Measurements from ENCODE around the gene RELB. TPM values are rescaled to one million over a fixed set of nuclear protein-coding genes. Genes with fewer than 3 reads are reported as not detected.

Gene RELB
- total and polyA plus RNA-seq, 2 donors (not counting 1 experiment from before 2014, with no cell fraction given) = 2.3 to 11.7 TPM

GRCh38 chr19:44986389-44986788 lies 14.9 kb upstream of the RELB start:
- no peak for TF ChIP-seq EZH2 (IDR thresholded peaks at IDR 0.05; ENCODE audit: low read length, missing control alignments)
- TF ChIP-seq, protein P1, sequence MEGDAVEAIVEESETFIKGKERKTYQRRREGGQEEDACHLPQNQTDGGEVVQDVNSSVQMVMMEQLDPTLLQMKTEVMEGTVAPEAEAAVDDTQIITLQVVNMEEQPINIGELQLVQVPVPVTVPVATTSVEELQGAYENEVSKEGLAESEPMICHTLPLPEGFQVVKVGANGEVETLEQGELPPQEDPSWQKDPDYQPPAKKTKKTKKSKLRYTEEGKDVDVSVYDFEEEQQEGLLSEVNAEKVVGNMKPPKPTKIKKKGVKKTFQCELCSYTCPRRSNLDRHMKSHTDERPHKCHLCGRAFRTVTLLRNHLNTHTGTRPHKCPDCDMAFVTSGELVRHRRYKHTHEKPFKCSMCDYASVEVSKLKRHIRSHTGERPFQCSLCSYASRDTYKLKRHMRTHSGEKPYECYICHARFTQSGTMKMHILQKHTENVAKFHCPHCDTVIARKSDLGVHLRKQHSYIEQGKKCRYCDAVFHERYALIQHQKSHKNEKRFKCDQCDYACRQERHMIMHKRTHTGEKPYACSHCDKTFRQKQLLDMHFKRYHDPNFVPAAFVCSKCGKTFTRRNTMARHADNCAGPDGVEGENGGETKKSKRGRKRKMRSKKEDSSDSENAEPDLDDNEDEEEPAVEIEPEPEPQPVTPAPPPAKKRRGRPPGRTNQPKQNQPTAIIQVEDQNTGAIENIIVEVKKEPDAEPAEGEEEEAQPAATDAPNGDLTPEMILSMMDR (conservative IDR thresholded peaks at IDR 0.05 in 1 of 2, IDR thresholded peaks at IDR 0.05 in 1 of 2; ENCODE audit: low read depth in 1 of 2, low read length in 2 of 2) = no peak
- H3K36me3 ChIP-seq (ENCODE audit: control insufficient read depth, insufficient read depth, low read length) = peaks cover 15% of the 10 kb centered on the region

DNA sequence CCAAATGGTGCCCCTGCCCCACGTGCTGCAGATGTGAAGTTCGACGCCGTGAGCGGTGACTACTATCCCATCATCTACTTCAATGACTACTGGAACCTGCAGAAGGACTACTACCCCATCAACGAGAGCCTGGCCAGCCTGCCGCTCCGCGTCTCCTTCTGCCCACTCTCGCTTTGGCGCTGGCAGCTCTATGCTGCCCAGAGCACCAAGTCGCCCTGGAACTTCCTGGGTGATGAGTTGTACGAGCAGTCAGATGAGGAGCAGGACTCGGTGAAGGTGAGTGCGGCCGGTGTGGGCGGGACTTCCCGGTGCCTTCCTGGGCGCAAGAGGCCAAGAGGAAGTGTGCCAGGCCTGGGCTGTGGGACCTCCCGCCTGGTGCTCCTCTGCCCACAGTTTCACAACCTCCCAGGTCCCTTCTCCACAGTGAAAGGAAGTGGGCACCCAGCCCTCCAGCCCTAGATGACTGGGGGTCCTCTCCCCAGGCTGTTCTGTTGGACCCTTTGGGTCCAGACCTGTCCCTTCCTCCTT lies 14.1 kb upstream of the RELB start:
- Histone ChIP-seq H3K79me2 (ENCODE audit: control insufficient read depth, insufficient read depth, low read length) (no peaks in the 10 kb centered on the region), H3K4me2 (ENCODE audit: extremely low read depth, insufficient read depth, low read length) (no peak overlapping the region), H3K4me1 (ENCODE audit: control insufficient read depth, extremely low read depth, insufficient read depth, low read length) (no peaks in the 10 kb centered on the region), H3K9me3 (ENCODE audit: control insufficient read depth, insufficient read depth, low read depth, low read length) (no peaks in the 10 kb centered on the region), H3K27ac (ENCODE audit: insufficient read depth, low read length) (no peak overlapping the region), H4K20me1 (ENCODE audit: control insufficient read depth, extremely low read depth, insufficient read depth, low read length) (no peaks in the 10 kb centered on the region), H3K9ac (ENCODE audit: insufficient read depth, low read length) (no peak overlapping the region), H3K27me3 (ENCODE audit: control insufficient read depth, insufficient read depth, low read length) (no peaks in the 10 kb centered on the region), H3K4me3 (replicated peaks in 1 of 4; ENCODE audit: control extremely low read depth in 1 of 4, insufficient read depth in 1 of 4, low read depth in 3 of 4, low read length in 4 of 4) (no peak overlapping the region), H2AFZ (ENCODE audit: low read length) (no peak overlapping the region), H3K36me3 (ENCODE audit: control insufficient read depth, insufficient read depth, low read length) (peaks cover 20% of the 10 kb centered on the region)
- TF ChIP-seq EZH2 (IDR thresholded peaks at IDR 0.05; ENCODE audit: low read length, missing control alignments) = no peak
- TF ChIP-seq, protein P1 (conservative IDR thresholded peaks at IDR 0.05 in 1 of 2, IDR thresholded peaks at IDR 0.05 in 1 of 2; ENCODE audit: low read depth in 1 of 2, low read length in 2 of 2) = no peak
- DNase-seq (ENCODE audit: low read depth in 2 of 2) = no peak

More at GRCh38 chr19:44986389-44986788, 14.9 kb upstream of the RELB start:
- Histone ChIP-seq H4K20me1 (ENCODE audit: control insufficient read depth, extremely low read depth, insufficient read depth, low read length) (no peaks in the 10 kb centered on the region), H3K27ac (ENCODE audit: insufficient read depth, low read length) (no peak overlapping the region), H2AFZ (ENCODE audit: low read length) (no peak overlapping the region), H3K9ac (ENCODE audit: insufficient read depth, low read length) (no peak overlapping the region), H3K4me3 (replicated peaks in 1 of 4; ENCODE audit: control extremely low read depth in 1 of 4, insufficient read depth in 1 of 4, low read depth in 3 of 4, low read length in 4 of 4) (no peak overlapping the region), H3K27me3 (ENCODE audit: control insufficient read depth, insufficient read depth, low read length) (no peaks in the 10 kb centered on the region), H3K79me2 (ENCODE audit: control insufficient read depth, insufficient read depth, low read length) (no peaks in the 10 kb centered on the region), H3K9me3 (ENCODE audit: control insufficient read depth, insufficient read depth, low read depth, low read length) (no peaks in the 10 kb centered on the region), H3K4me1 (ENCODE audit: control insufficient read depth, extremely low read depth, insufficient read depth, low read length) (no peaks in the 10 kb centered on the region), H3K4me2 (ENCODE audit: extremely low read depth, insufficient read depth, low read length) (no peak overlapping the region)
- DNase-seq (ENCODE audit: low read depth in 2 of 2) = no peak

DNA sequence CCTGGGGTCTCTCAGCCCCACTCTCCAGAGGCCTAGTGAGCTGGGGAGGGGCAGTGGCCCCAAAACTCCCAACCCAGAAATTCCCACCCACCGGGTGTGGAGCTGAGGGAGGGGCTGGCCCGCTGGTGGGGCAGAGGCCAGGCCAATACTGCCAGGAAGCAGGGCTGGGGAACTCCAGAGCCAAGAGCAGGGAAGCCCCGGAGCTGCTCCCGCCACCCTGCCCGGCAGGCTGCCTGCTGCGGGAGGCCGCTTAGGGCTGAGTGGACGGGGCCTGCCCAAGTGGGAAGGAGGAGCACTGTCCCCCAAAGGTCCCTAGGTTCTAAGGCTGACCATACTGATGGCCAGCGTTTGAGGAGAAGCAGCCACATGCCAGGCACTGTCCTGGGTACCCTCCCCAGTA lies 13.0 kb upstream of the RELB start:
- Histone ChIP-seq H3K4me3 (replicated peaks in 1 of 4; ENCODE audit: control extremely low read depth in 1 of 4, insufficient read depth in 1 of 4, low read depth in 3 of 4, low read length in 4 of 4) (no peak overlapping the region), H3K4me2 (ENCODE audit: extremely low read depth, insufficient read depth, low read length) (no peak overlapping the region), H3K79me2 (ENCODE audit: control insufficient read depth, insufficient read depth, low read length) (no peaks in the 10 kb centered on the region), H3K36me3 (ENCODE audit: control insufficient read depth, insufficient read depth, low read length) (peaks cover 22% of the 10 kb centered on the region), H3K27ac (ENCODE audit: insufficient read depth, low read length) (no peak overlapping the region), H3K4me1 (ENCODE audit: control insufficient read depth, extremely low read depth, insufficient read depth, low read length) (no peaks in the 10 kb centered on the region), H3K9ac (ENCODE audit: insufficient read depth, low read length) (no peak overlapping the region), H3K9me3 (ENCODE audit: control insufficient read depth, insufficient read depth, low read depth, low read length) (no peaks in the 10 kb centered on the region), H3K27me3 (ENCODE audit: control insufficient read depth, insufficient read depth, low read length) (no peaks in the 10 kb centered on the region), H4K20me1 (ENCODE audit: control insufficient read depth, extremely low read depth, insufficient read depth, low read length) (no peaks in the 10 kb centered on the region), H2AFZ (ENCODE audit: low read length) (no peak overlapping the region)
- no peak for DNase-seq (ENCODE audit: low read depth in 2 of 2)
- no peak for TF ChIP-seq EZH2 (IDR thresholded peaks at IDR 0.05; ENCODE audit: low read length, missing control alignments)
- TF ChIP-seq, protein P1 (conservative IDR thresholded peaks at IDR 0.05 in 1 of 2, IDR thresholded peaks at IDR 0.05 in 1 of 2; ENCODE audit: low read depth in 1 of 2, low read length in 2 of 2) = no peak
